ENCODE measurements around the gene TMEM106B.
"Not testable (repeated sequence)": the region's sequence is repeated elsewhere in the genome, so short reads cannot be mapped to it uniquely, and the experiment has no call there.

Gene TMEM106B

GRCh38 chr7:12211711-12212485 is 804 bp downstream of the TMEM106B start:
- peak; percentile 45 to 60 for DNase-seq

GRCh38 chr7:12217311-12217710 is 6.2 kb downstream of the TMEM106B start:
- no peak for DNase-seq
- TF ChIP-seq POLR2A (IDR thresholded peaks at IDR 0.05; ENCODE audit: low read length) (no peak), GATA1 (IDR thresholded peaks at IDR 0.05; ENCODE audit: low read depth, low read length) (no peak)

More at GRCh38 chr7:12211711-12212485, 804 bp downstream of the TMEM106B start:
- TF ChIP-seq GATA1 (IDR thresholded peaks at IDR 0.05; ENCODE audit: low read depth, low read length) (no peak), POLR2A (IDR thresholded peaks at IDR 0.05; ENCODE audit: low read length) (no peak)

DNA sequence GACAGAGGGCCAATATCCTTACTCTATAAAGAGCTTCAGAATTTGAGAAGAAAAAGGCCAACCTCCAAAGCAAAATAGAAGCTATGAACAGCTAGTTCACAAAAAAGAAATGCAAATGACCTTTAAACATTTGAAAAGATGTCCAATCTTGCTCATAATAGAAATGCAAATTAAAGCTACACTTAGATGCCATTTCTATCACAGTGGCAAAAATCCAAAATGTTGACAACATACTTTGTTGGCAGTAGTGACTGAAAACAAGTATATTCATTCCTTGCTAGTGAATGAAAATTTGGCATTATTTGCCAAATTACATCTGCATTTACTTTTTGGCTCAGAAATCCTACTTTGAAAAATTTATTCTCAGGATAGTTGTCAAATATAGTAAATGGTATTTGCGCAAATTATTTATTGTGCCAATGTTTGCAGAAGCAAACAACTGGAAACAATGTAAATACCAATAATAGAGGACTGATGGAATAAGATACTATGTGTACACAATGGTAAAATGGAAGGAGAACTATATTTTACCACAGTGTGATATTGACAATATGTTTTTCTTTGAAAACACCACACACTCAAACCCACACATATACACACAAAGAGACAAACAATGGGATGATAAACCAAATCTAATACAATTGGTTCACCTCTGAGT is 9.4 kb downstream of the TMEM106B start:
- no peak for DNase-seq
- TF ChIP-seq GATA1 (IDR thresholded peaks at IDR 0.05; ENCODE audit: low read depth, low read length) (no peak), POLR2A (IDR thresholded peaks at IDR 0.05; ENCODE audit: low read length) (no peak)

DNA sequence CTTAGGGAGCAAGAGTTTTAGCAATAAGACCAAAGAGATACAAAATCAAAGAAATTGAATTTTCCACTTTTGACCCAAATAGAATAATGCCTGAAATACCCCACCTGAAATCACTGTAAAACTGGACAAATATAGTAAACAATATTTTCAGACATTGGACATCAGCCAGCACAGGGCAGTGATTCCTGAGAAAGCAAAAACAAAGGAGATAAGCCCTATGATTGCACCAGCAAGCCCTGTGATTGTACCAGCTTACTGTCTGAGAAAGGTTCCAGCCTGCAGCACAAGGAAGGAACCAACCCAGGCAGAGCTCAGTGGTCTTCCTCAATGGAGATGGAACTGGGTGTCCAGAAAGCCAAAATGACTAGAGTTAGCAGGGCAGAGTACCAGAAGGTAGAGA is 10.3 kb downstream of the TMEM106B start:
- no peak for DNase-seq
- TF ChIP-seq GATA1 (IDR thresholded peaks at IDR 0.05; ENCODE audit: low read depth, low read length) (no peak), POLR2A (IDR thresholded peaks at IDR 0.05; ENCODE audit: low read length) (no peak)

GRCh38 chr7:12222889-12223579 is 11.9 kb downstream of the TMEM106B start:
- TF ChIP-seq GATA1 (IDR thresholded peaks at IDR 0.05; ENCODE audit: low read depth, low read length) = no peak
- no peak for TF ChIP-seq POLR2A (IDR thresholded peaks at IDR 0.05; ENCODE audit: low read length)
- DNase-seq = no peak

GRCh38 chr7:12225017-12225416 is 13.9 kb downstream of the TMEM106B start:
- not testable (repeated sequence) for DNase-seq

- no peak for TF ChIP-seq POLR2A (IDR thresholded peaks at IDR 0.05; ENCODE audit: low read length)
- TF ChIP-seq GATA1 (IDR thresholded peaks at IDR 0.05; ENCODE audit: low read depth, low read length) = no peak
- no peak for DNase-seq
Measured at GRCh38 chr7:12226756-12227155, 15.7 kb downstream of the TMEM106B start.

GRCh38 chr7:12228024-12228423 is 16.9 kb downstream of the TMEM106B start:
- TF ChIP-seq GATA1 (IDR thresholded peaks at IDR 0.05; ENCODE audit: low read depth, low read length) (no peak), POLR2A (IDR thresholded peaks at IDR 0.05; ENCODE audit: low read length) (no peak)
- DNase-seq = no peak

DNA sequence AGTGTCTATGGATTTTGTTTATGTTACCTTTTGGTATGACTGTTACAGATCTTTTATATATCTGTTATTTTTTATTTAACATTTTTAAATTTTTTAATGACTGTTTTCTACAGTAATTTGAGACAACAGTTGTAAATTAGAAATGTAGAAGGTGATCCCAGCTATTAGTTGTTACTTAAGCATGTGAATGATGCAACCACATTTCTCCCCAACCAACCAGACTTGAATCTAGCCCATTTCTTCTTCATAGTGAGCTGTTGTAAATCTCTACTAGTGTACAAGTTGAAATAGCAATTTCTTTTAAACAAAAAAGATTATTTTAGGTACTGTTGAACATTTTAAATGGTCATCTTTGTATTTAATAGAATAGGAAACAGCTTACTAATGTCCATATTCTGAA is 18.0 kb downstream of the TMEM106B start:
- DNase-seq = no peak

GRCh38 chr7:12231097-12231496 is 20.0 kb downstream of the TMEM106B start:
- TF ChIP-seq GATA1 (IDR thresholded peaks at IDR 0.05; ENCODE audit: low read depth, low read length) = no peak
- TF ChIP-seq POLR2A (IDR thresholded peaks at IDR 0.05; ENCODE audit: low read length) = no peak

More for the DNA sequence above, 18.0 kb downstream of the TMEM106B start:
- no peak for TF ChIP-seq GATA1 (IDR thresholded peaks at IDR 0.05; ENCODE audit: low read depth, low read length)
- no peak for TF ChIP-seq POLR2A (IDR thresholded peaks at IDR 0.05; ENCODE audit: low read length)

DNA sequence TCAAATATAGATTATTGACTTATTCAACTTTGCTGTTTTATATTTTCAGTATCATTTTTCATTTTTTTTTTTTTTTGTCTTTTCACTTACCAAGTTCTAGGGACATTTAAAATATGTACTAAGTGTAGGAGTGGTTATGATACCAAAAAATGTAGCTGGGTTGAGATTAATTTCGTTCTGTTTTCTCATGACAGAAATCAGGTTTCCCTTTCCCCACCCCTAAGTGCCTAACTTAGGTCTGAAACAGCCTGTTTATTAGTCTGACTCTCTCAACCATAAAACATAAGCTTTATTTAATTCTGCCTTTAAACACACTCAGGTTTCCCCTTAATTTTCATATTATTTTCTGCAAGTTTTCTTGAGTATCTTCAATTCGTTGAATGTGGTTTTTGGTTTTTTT is 22.1 kb downstream of the TMEM106B start:
- TF ChIP-seq GATA1 (IDR thresholded peaks at IDR 0.05; ENCODE audit: low read depth, low read length) = no peak
- TF ChIP-seq POLR2A (IDR thresholded peaks at IDR 0.05; ENCODE audit: low read length) = no peak
- DNase-seq = no peak

More at GRCh38 chr7:12231097-12231496, 20.0 kb downstream of the TMEM106B start:
- DNase-seq = no peak

- DNase-seq = no peak
- no peak for TF ChIP-seq POLR2A (IDR thresholded peaks at IDR 0.05; ENCODE audit: low read length)
Measured at GRCh38 chr7:12234334-12234865, 23.3 kb downstream of the TMEM106B start.

DNA sequence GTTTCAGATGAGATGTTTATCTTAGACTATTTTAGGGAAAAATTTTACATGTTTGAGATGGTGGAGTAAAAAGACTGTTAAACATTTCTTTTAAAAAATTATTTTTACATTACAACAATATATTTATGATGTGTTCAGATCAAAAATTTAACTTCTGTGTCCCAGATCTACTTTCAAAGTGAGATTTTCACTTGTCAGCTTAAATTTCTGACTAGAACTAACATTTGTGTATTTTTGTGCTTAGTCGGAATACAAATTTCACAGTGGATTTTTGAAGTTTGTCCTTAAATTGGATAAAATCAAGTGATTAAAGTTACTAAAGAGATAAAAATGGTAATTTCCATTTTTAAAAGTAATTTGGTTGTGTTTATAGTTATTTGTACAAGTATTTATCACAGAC is 24.9 kb downstream of the TMEM106B start:
- TF ChIP-seq GATA1 (IDR thresholded peaks at IDR 0.05; ENCODE audit: low read depth, low read length) (no peak), POLR2A (IDR thresholded peaks at IDR 0.05; ENCODE audit: low read length) (no peak)
- DNase-seq = no peak

GRCh38 chr7:12237007-12237406 is 25.9 kb downstream of the TMEM106B start:
- no peak for TF ChIP-seq POLR2A (IDR thresholded peaks at IDR 0.05; ENCODE audit: low read length)
- TF ChIP-seq GATA1 (IDR thresholded peaks at IDR 0.05; ENCODE audit: low read depth, low read length) = no peak
- no peak for DNase-seq
